MCF 10A (cell line): ENCODE measurements around the gene ZBTB7C. TPM values are rescaled to one million over a fixed set of nuclear protein-coding genes. Genes with fewer than 3 reads are reported as not detected.

Experiments used
- BruUV-seq: library from RNA; stranded (reverse); fragments of 400-500 nt; replicated peaks from 2 replicates; lab custom pipeline; 2021; lab: Mats Ljungman, UMichigan
- CTCF ChIA-PET: fragments of 300-600 bp; sonication (Branson Sonifier 250); formaldehyde crosslinking; extraction: SDS; loops from one replicate; lab custom pipeline; 2021; ENCODE audit warnings: antibody characterized with exemption, inconsistent platforms; lab: Yijun Ruan, JAX
- POLR2A ChIA-PET: fragments of 300-600, 350-650 bp; sonication (Branson Sonifier 250); formaldehyde crosslinking; extraction: SDS; loops from one replicate; lab custom pipeline; 2020; ENCODE audit warnings: antibody characterized with exemption, inconsistent platforms; lab: Yijun Ruan, JAX
- DNase-seq: peaks from one replicate; pipeline ENCODE4 v3.0.0-alpha.2; 2018; ENCODE audit not compliant: unreplicated experiment
- H3K27ac Mint-ChIP-seq: one replicate; pipeline ENCODE4 v1.8.0; 2022; ENCODE audit warnings: mild to moderate bottlenecking, low read depth, mixed read lengths; ENCODE audit not compliant: unreplicated experiment
- H3K27me3 Mint-ChIP-seq: one replicate; pipeline ENCODE4 v1.8.0; 2022; ENCODE audit warnings: mixed read lengths; ENCODE audit not compliant: insufficient read depth, unreplicated experiment
- H3K36me3 Mint-ChIP-seq: one replicate; pipeline ENCODE4 v1.8.0; 2022; ENCODE audit warnings: mild to moderate bottlenecking, moderate library complexity, mixed read lengths; ENCODE audit not compliant: insufficient read depth, unreplicated experiment
- H3K4me1 Mint-ChIP-seq: one replicate; pipeline ENCODE4 v1.8.0; 2022; ENCODE audit warnings: mixed read lengths; ENCODE audit not compliant: insufficient read depth, unreplicated experiment
- H3K4me3 Mint-ChIP-seq: one replicate; pipeline ENCODE4 v1.8.0; 2022; ENCODE audit warnings: mild to moderate bottlenecking, moderate library complexity, mixed read lengths; ENCODE audit not compliant: unreplicated experiment
- H3K9me3 Mint-ChIP-seq: one replicate; pipeline ENCODE4 v1.8.0; 2022; ENCODE audit warnings: mixed read lengths; ENCODE audit not compliant: unreplicated experiment
- intact Hi-C: fragments of 100-400 bp; cut with micrococcal nuclease; formaldehyde crosslinking; loops from 2 replicates; pipeline ENCODE4 v1.14.1; 2022
- total RNA-seq: library from RNA; stranded (reverse); gene quantifications from 2 replicates; pipeline ENCODE4 v1.2.3, GENCODE V29; 2022
- TF ChIP-seq, protein P1 (sequence below): fragments of 200-600 bp; IDR thresholded peaks from one replicate; pipeline ENCODE4 v1.8.0; 2022; ENCODE audit warnings: antibody characterized with exemption, mild to moderate bottlenecking; ENCODE audit not compliant: unreplicated experiment

Gene ZBTB7C
- total RNA-seq, 1 experiment from 2014 or later, result 0.42 TPM

DNA sequence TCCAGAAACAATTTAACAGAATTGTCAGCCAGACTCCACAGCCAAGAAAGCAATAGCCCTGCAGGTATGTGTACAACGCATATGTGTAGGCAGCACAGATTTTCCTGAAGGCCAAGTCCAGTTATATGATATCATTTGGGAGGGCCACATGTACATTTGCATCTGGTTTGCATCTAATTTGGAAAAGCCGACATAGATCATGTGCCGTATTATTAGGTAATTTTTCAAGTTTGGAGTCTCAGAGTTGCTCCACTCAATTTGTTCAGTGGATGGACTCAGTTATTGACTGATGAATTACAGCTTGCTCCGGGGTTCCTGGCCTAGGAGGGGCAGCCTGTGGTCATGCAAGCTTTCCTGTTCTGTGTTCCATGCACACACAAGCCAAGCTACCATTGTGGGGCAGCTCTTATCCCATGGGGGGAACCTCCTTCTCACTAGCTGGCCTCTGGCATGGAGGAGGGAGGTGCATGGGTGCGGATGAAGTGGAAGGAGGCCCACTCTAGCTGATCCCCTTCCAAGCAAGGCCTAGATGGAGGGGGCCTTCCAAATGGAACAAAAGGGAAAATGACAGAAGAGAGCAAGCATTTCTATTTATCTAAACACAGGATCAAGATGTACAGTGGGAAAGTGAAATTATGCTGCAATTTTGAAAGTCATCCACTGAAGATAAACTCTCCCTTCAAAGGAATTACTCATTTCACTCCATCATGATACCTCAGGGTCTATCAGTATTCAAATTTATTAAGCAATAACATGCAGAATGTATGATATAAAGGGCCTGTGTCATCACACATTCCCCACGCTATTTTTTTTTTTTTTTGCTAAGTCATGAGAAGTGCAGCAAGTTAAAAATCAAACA is 276.2 kb downstream of the ZBTB7C start:
- H3K27ac Mint-ChIP-seq, result peak overlapping the region; percentile 65
- intact Hi-C loops, result no loop called here
- no TSS peak for BruUV-seq
- H3K4me1 Mint-ChIP-seq, result peaks cover 18% of the 10 kb centered on the region
- DNase-seq, result no peak
- TF ChIP-seq, protein P1, sequence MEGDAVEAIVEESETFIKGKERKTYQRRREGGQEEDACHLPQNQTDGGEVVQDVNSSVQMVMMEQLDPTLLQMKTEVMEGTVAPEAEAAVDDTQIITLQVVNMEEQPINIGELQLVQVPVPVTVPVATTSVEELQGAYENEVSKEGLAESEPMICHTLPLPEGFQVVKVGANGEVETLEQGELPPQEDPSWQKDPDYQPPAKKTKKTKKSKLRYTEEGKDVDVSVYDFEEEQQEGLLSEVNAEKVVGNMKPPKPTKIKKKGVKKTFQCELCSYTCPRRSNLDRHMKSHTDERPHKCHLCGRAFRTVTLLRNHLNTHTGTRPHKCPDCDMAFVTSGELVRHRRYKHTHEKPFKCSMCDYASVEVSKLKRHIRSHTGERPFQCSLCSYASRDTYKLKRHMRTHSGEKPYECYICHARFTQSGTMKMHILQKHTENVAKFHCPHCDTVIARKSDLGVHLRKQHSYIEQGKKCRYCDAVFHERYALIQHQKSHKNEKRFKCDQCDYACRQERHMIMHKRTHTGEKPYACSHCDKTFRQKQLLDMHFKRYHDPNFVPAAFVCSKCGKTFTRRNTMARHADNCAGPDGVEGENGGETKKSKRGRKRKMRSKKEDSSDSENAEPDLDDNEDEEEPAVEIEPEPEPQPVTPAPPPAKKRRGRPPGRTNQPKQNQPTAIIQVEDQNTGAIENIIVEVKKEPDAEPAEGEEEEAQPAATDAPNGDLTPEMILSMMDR, result no peak
- ChIA-PET POLR2A (interaction anchor here (0.6 kb wide), 2 partner anchors 9 to 15 kb away, joined by 3 read pairs; no protein-coding TSS in a partner anchor), CTCF (interaction anchor here (0.6 to 0.7 kb wide), 2 partner anchors 30 kb away, joined by 3 read pairs; no protein-coding TSS in a partner anchor)
- no peaks in the 10 kb centered on the region for H3K9me3 Mint-ChIP-seq
- H3K4me3 Mint-ChIP-seq, result peak overlapping the region; percentile 1
- no peaks in the 10 kb centered on the region for H3K36me3 Mint-ChIP-seq
- no peaks in the 10 kb centered on the region for H3K27me3 Mint-ChIP-seq

DNA sequence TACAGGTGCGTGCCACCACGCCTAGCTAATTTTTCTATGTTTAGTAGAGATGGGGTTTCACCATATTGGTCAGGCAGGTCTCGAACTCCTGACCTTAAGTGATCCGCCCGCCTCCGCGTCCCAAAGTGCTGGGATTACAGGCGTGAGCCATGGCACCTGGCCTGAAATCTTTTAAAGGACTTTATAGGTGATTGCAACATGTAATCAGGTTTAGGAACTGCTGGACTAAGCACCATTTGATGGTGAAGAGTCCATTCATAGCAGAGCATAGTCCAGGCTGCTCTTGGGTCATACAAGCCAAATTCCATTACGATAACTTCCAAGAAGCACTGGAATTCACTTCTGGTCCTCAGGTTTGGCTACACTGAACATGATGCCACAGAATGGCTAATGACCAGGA is 278.1 kb downstream of the ZBTB7C start:
- Mint-ChIP-seq H3K36me3 (peaks cover 4% of the 10 kb centered on the region), H3K4me1 (peaks cover 17% of the 10 kb centered on the region), H3K27me3 (no peaks in the 10 kb centered on the region), H3K4me3 (no peak overlapping the region), H3K27ac (no peak overlapping the region), H3K9me3 (no peaks in the 10 kb centered on the region)
- BruUV-seq, result no TSS peak
- TF ChIP-seq, protein P1, result no peak
- no peak for DNase-seq
- POLR2A ChIA-PET, result no interaction called here
- CTCF ChIA-PET, result no interaction called here
- intact Hi-C loops, result no loop called here

DNA sequence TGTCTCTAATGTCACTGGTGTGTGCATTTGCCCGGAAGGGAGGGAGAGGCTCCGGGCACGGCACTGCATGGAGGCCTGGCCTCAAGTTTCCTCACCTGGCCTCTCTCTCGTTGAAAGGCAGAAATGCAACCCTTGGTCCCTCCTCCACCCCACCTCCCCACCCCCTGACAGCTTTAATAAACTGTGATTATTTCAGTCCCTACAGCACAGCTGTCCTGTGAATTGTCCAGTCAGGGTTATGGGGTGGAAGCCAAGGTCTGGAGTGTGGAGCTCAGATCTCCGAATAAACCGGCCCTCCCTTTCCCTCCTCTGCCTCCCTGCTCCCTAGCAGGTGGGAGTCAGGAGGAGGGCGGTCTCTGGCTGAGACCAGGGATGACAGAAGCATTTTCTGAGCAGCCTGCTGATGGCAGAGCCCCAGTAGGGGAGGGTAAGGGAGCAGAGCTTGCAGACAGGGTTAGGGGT is 279.5 kb downstream of the ZBTB7C start:
- H3K27me3 Mint-ChIP-seq, result no peaks in the 10 kb centered on the region
- intact Hi-C loops, result no loop called here
- DNase-seq, result no peak
- peaks cover 12% of the 10 kb centered on the region for H3K4me1 Mint-ChIP-seq
- ChIA-PET CTCF (interaction anchor here (0.7 kb wide), 1 partner anchor 14 kb away, joined by 4 read pairs; no protein-coding TSS in a partner anchor), POLR2A (no interaction called here)
- no peak overlapping the region for H3K27ac Mint-ChIP-seq
- H3K4me3 Mint-ChIP-seq, result no peak overlapping the region
- TF ChIP-seq, protein P1, result no peak
- peaks cover 4% of the 10 kb centered on the region for H3K36me3 Mint-ChIP-seq
- no peaks in the 10 kb centered on the region for H3K9me3 Mint-ChIP-seq
- no TSS peak for BruUV-seq

DNA sequence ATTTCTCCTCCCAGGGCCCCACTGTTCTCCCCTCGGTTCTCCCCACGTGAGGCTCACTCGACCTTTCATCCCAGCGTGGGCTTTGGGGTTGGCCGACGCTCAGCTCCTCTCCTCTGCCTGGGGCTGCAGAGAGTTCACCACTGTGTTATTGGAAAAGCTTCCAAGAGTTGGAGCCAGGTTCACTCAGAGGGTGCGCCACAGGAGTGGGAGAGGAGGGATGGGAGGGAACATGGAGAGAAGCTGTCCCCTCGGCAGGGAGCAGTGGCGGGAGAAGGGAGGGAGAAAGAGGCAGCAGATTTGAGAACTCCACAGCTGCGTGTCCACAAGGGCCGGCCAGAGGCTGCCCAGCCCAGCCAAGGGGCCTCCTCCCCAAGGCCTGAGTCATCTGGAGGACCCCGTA is 281.6 kb downstream of the ZBTB7C start:
- BruUV-seq, result no TSS peak
- ChIA-PET POLR2A (no interaction called here), CTCF (no interaction called here)
- intact Hi-C loops, result no loop called here
- Mint-ChIP-seq H3K36me3 (peaks cover 4% of the 10 kb centered on the region), H3K9me3 (no peaks in the 10 kb centered on the region), H3K4me1 (no peaks in the 10 kb centered on the region), H3K27me3 (no peaks in the 10 kb centered on the region), H3K4me3 (no peak overlapping the region), H3K27ac (no peak overlapping the region)
- TF ChIP-seq, protein P1, result no peak
- no peak for DNase-seq
